Keratinocyte (primary cell): ENCODE data around the gene QRICH2. TPM values are rescaled to one million over a fixed set of nuclear protein-coding genes. Genes with fewer than 3 reads are reported as not detected.

Experiments
- DNase-seq: peaks from one replicate; pipeline ENCODE4 v3.0.0-alpha.2; 2011; ENCODE audit warnings: low read depth, missing footprints, low spot score
- FAIRE-seq: peaks from 2 replicates; lab custom pipeline; 2011; peaks lifted over from hg19 to GRCh38; lab: Jason Lieb, UNC
- H2AFZ ChIP-seq: 2 replicates; pipeline ENCODE4 v1.6.0; 2012; ENCODE audit warnings: low read length, control low read depth, inconsistent platforms; ENCODE audit not compliant: control insufficient read depth
- H3K27ac ChIP-seq: 2 replicates; pipeline ENCODE4 v1.5.1; 2011; ENCODE audit warnings: low read length; ENCODE audit not compliant: control insufficient read depth, insufficient read depth
- H3K27me3 ChIP-seq: 3 replicates; pipeline ENCODE4 v1.6.0; 2011; ENCODE audit warnings: low read length; ENCODE audit not compliant: control insufficient read depth, insufficient read depth; ENCODE audit errors: extremely low read depth
- H3K36me3 ChIP-seq, 2 experiments: 2 replicates in 1 of 2; 3 replicates in 1 of 2; pipeline ENCODE4 v1.5.1; 2011; ENCODE audit warnings: low read length in 2 of 2, mild to moderate bottlenecking in 1 of 2; ENCODE audit not compliant: control insufficient read depth in 2 of 2, insufficient read depth in 2 of 2; ENCODE audit errors: extremely low read depth in 1 of 2
- H3K4me1 ChIP-seq: 3 replicates; pipeline ENCODE4 v1.5.1; 2011; ENCODE audit warnings: low read length; ENCODE audit not compliant: control insufficient read depth, insufficient read depth; ENCODE audit errors: extremely low read depth
- H3K4me2 ChIP-seq: 3 replicates; pipeline ENCODE4 v1.6.0; 2011; ENCODE audit warnings: low read depth, low read length; ENCODE audit not compliant: control insufficient read depth, insufficient read depth; ENCODE audit errors: extremely low read depth
- H3K4me3 ChIP-seq, 3 experiments: fragments of 200-600 bp in 1 of 3; sonication (generic) in 1 of 3; 2 replicates in 2 of 3; 3 replicates in 1 of 3; pipeline ENCODE4 v1.5.1; 2011 to 2016; ENCODE audit warnings: low read length in 3 of 3, mild to moderate bottlenecking in 3 of 3, control low read depth in 2 of 3, inconsistent platforms in 1 of 3, low read depth in 1 of 3, mixed read lengths in 1 of 3, mixed run types in 1 of 3, moderate library complexity in 1 of 3; ENCODE audit not compliant: control insufficient read depth in 2 of 3, insufficient read depth in 2 of 3; ENCODE audit errors: extremely low read depth in 1 of 3
- H3K79me2 ChIP-seq: 2 replicates; pipeline ENCODE4 v1.6.0; 2012; ENCODE audit warnings: low read length; ENCODE audit not compliant: control insufficient read depth, insufficient read depth
- H3K9ac ChIP-seq: 3 replicates; pipeline ENCODE4 v1.6.0; 2011; ENCODE audit warnings: low read length; ENCODE audit not compliant: control insufficient read depth, insufficient read depth; ENCODE audit errors: extremely low read depth
- H3K9me1 ChIP-seq: 3 replicates; pipeline ENCODE4 v1.6.0; 2011; ENCODE audit warnings: low read length; ENCODE audit not compliant: control insufficient read depth, insufficient read depth; ENCODE audit errors: extremely low read depth
- H3K9me3 ChIP-seq: 2 replicates; pipeline ENCODE4 v1.5.1; 2012; ENCODE audit warnings: low read depth, low read length; ENCODE audit not compliant: control insufficient read depth
- H4K20me1 ChIP-seq: 3 replicates; pipeline ENCODE4 v1.6.0; 2011; ENCODE audit warnings: low read length; ENCODE audit not compliant: control insufficient read depth, insufficient read depth; ENCODE audit errors: extremely low read depth
- CTCF ChIP-seq, 3 experiments: IDR thresholded peaks in 1 of 3; conservative IDR thresholded peaks in 1 of 3; optimal IDR thresholded peaks in 1 of 3; 2 replicates in 2 of 3; 3 replicates in 1 of 3; pipeline versions ENCODE3 to v1.5.1; 2011; ENCODE audit warnings: low read length in 3 of 3, mild to moderate bottlenecking in 3 of 3, moderate library complexity in 2 of 3, control low read depth in 1 of 3, inconsistent platforms in 1 of 3; ENCODE audit not compliant: insufficient read depth in 2 of 3; ENCODE audit errors: extremely low read depth in 1 of 3
- EZH2 ChIP-seq: IDR thresholded peaks from one replicate; pipeline ENCODE4 v1.6.1; 2012; ENCODE audit warnings: inconsistent platforms, mild to moderate bottlenecking, low read length, moderate library complexity
- dilution Hi-C: fragments of 300-500 bp; cut with MboI; formaldehyde crosslinking; loops from one replicate; pipeline ENCODE4 v1.7.0; 2020; ENCODE audit warnings: low sequenced_read_pairs; ENCODE audit not compliant: extremely low pct_ligation_motif_present
- polyA plus RNA-seq, 5 experiments: library from polyadenylated mRNA; depleted of rRNA in 3 of 5; stranded (reverse) in 3 of 5; stranded (forward) in 1 of 5; unstranded in 1 of 5; fragments of >200 nt; gene quantifications; 1 replicate in 1 of 5; 2 replicates in 3 of 5; 3 replicates in 1 of 5; pipeline versions ENCODE4 v1.2.1 to v1.2.3, GENCODE V29; 2011 to 2012; ENCODE audit warnings: missing spikeins in 2 of 5, low read depth in 1 of 5, low replicate concordance in 1 of 5

The QRICH2 gene
- polyA plus RNA-seq, 1 donor (not counting 4 experiments of a cell fraction or from before 2014, with no cell fraction given): 1.6 TPM

GRCh38 chr17:76275382-76276068, 32.6 kb downstream of the QRICH2 start:
- Histone ChIP-seq H3K4me3 (no peak overlapping the region), H3K9me3 (no peaks in the 10 kb centered on the region), H3K79me2 (no peaks in the 10 kb centered on the region), H3K4me1 (peaks cover 7% of the 10 kb centered on the region), H3K9me1 (no peaks in the 10 kb centered on the region), H3K27me3 (no peaks in the 10 kb centered on the region), H2AFZ (no peak overlapping the region), H3K36me3 (peaks cover 0 to 3% of the 10 kb centered on the region in 2 experiments), H4K20me1 (no peaks in the 10 kb centered on the region), H3K27ac (no peak overlapping the region), H3K9ac (no peak overlapping the region), H3K4me2 (no peak overlapping the region)
- dilution Hi-C loops: no loop called here
- FAIRE-seq: no peak
- no peak for DNase-seq
- TF ChIP-seq EZH2 (no peak), CTCF (optimal IDR thresholded peaks at IDR 0.05 in 1 of 3, IDR thresholded peaks at IDR 0.05 in 1 of 3, conservative IDR thresholded peaks at IDR 0.05 in 1 of 3; ENCODE audit: extremely low read depth in 1 of 3, insufficient read depth in 2 of 3, low read length in 3 of 3) (no peak)

DNA sequence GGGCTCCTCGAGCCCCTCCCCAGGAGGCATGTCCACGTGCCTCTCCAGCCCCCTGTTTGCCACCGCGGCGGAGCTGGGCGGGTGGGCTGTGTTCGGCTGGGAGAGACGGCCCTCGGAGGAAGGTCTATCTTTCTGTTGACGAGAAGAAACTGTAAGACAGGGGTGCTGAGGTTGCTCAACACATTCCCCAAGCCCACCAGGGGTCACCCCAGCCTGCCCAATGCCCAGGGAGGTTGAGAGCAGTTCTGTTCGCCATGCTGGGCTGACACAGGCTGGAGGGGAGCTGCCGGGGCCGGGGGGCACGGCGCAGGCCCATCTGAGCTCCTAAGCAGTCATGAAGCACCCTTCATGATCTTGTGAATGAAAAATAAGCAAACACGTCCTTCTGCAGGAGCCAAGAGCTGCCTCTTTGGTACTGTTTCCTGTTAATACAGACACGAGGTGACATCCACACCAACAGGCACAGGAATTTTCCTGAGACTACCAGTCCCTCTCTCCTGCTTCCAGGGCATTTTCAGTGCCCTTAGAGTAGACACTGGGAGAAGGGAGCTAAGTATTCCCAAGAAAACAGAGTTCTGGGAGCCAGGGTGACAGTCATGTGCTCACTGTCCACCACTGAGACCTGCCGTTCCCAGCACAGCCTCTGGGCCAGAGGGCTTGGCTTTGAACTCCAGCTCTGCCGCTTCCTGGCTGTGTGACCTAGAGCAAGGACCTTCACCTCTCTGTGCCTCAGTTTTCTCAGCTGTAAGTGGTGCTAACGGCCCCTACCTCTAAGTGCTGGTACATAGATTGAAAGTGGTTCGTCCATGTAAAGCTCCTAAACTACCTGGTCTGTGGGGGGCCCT, 33.7 kb downstream of the QRICH2 start:
- H3K79me2 ChIP-seq: peaks cover 3% of the 10 kb centered on the region
- H3K4me2 ChIP-seq: no peak overlapping the region
- peaks cover 4 to 7% of the 10 kb centered on the region in 2 experiments for H3K36me3 ChIP-seq
- no peak overlapping the region for H3K9ac ChIP-seq
- no peaks in the 10 kb centered on the region for H3K27me3 ChIP-seq
- no peak overlapping the region for H3K4me3 ChIP-seq
- dilution Hi-C loops: no loop called here
- no peak for DNase-seq
- no peaks in the 10 kb centered on the region for H4K20me1 ChIP-seq
- H3K4me1 ChIP-seq: peaks cover 8% of the 10 kb centered on the region
- peak; percentile 26 for FAIRE-seq
- no peak overlapping the region for H2AFZ ChIP-seq
- no peaks in the 10 kb centered on the region for H3K9me1 ChIP-seq
- H3K9me3 ChIP-seq: no peaks in the 10 kb centered on the region
- TF ChIP-seq CTCF (optimal IDR thresholded peaks at IDR 0.05 in 1 of 3, IDR thresholded peaks at IDR 0.05 in 1 of 3, conservative IDR thresholded peaks at IDR 0.05 in 1 of 3; ENCODE audit: extremely low read depth in 1 of 3, insufficient read depth in 2 of 3, low read length in 3 of 3): no peak
- TF ChIP-seq EZH2: no peak
- H3K27ac ChIP-seq: no peak overlapping the region
